Left ventricle myocardium inferior (tissue), 1 donor: ENCODE data around the gene ZNF606. TPM values are rescaled to one million over a fixed set of nuclear protein-coding genes. Genes with fewer than 3 reads are reported as not detected.

Experiments used
- DNase-seq: peaks from one replicate; pipeline ENCODE4 v3.0.0-alpha.2; 2020
- H3K27ac ChIP-seq: fragments of 200-600 bp; replicated peaks from 2 replicates; pipeline ENCODE4 v1.8.0; 2021
- H3K27me3 ChIP-seq: fragments of 200-600 bp; 2 replicates; pipeline ENCODE4 v1.8.0; 2021; ENCODE audit warnings: low read depth
- H3K36me3 ChIP-seq: fragments of 200-600 bp; 2 replicates; pipeline ENCODE4 v1.8.0; 2021
- H3K4me1 ChIP-seq: fragments of 200-600 bp; 2 replicates; pipeline ENCODE4 v1.8.0; 2021
- H3K4me3 ChIP-seq: fragments of 200-600 bp; 2 replicates; pipeline ENCODE4 v1.8.0; 2021; ENCODE audit warnings: mild to moderate bottlenecking, moderate library complexity
- H3K9me3 ChIP-seq: fragments of 200-600 bp; replicated peaks from 2 replicates; pipeline ENCODE4 v1.8.0; 2021
- intact Hi-C: fragments of 100-400 bp; cut with micrococcal nuclease; formaldehyde crosslinking; loops from one replicate; pipeline ENCODE4 v1.11.0; 2022
- total RNA-seq: library from RNA; stranded (reverse); fragmentation: NEBNext Ultra II Directional; extraction: Animal tissue kit (Norgen Biotek cat#: 25700); gene quantifications from one replicate; pipeline ENCODE4 v1.2.1, GENCODE V29; 2021
- TF ChIP-seq, protein P1 (sequence below): fragments of 200-600 bp; IDR thresholded peaks from 2 replicates; pipeline ENCODE4 v1.8.0; 2021; ENCODE audit warnings: antibody characterized with exemption, mild to moderate bottlenecking, borderline replicate concordance
- donor health status: DM: no; HTN: yes; CAD: no; lungs with severe emphysema.

ZNF606 gene
- total RNA-seq, 1 donor from 2014 or later = 13.7 TPM

GRCh38 chr19:58044886-58045285, 42.3 kb upstream of the ZNF606 start:
- H3K9me3 ChIP-seq = peaks cover 100% of the 10 kb centered on the region
- TF ChIP-seq, protein P1, sequence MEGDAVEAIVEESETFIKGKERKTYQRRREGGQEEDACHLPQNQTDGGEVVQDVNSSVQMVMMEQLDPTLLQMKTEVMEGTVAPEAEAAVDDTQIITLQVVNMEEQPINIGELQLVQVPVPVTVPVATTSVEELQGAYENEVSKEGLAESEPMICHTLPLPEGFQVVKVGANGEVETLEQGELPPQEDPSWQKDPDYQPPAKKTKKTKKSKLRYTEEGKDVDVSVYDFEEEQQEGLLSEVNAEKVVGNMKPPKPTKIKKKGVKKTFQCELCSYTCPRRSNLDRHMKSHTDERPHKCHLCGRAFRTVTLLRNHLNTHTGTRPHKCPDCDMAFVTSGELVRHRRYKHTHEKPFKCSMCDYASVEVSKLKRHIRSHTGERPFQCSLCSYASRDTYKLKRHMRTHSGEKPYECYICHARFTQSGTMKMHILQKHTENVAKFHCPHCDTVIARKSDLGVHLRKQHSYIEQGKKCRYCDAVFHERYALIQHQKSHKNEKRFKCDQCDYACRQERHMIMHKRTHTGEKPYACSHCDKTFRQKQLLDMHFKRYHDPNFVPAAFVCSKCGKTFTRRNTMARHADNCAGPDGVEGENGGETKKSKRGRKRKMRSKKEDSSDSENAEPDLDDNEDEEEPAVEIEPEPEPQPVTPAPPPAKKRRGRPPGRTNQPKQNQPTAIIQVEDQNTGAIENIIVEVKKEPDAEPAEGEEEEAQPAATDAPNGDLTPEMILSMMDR = no peak
- intact Hi-C loops = no loop called here
- H3K27me3 ChIP-seq = no peaks in the 10 kb centered on the region
- H3K36me3 ChIP-seq = no peaks in the 10 kb centered on the region
- H3K27ac ChIP-seq = no peak overlapping the region
- H3K4me1 ChIP-seq = no peaks in the 10 kb centered on the region
- no peak for DNase-seq
- no peak overlapping the region for H3K4me3 ChIP-seq

DNA sequence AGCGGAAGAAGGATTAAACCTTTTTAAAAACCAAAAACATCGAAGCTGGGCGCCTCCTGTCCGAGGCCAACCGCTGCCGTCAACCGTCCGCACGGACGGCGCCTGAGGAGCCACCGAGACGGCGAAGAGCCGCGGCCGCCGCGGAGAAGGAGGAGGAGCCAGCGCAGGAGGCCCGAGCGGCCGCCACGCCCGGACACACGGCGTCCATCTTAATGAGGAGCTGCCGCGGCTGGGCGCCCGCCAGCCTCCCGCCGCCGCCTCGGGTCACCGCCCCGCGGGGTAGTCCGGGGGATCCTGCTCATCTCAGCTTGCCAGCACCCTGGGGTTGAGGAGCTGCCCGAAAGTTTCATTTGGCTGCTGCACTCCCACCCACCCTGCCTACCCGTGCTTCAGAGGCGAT, 41.8 kb upstream of the ZNF606 start:
- intact Hi-C loops = no loop called here
- H3K36me3 ChIP-seq = no peaks in the 10 kb centered on the region
- peaks cover 98% of the 10 kb centered on the region for H3K9me3 ChIP-seq
- H3K4me3 ChIP-seq = no peak overlapping the region
- no peak overlapping the region for H3K27ac ChIP-seq
- TF ChIP-seq, protein P1 = no peak
- H3K27me3 ChIP-seq = no peaks in the 10 kb centered on the region
- DNase-seq = no peak
- H3K4me1 ChIP-seq = no peaks in the 10 kb centered on the region

GRCh38 chr19:58042495-58043340, 40.1 kb upstream of the ZNF606 start:
- no peak overlapping the region for H3K27ac ChIP-seq
- no peaks in the 10 kb centered on the region for H3K36me3 ChIP-seq
- peaks cover 81% of the 10 kb centered on the region for H3K9me3 ChIP-seq
- H3K27me3 ChIP-seq = peaks cover 5% of the 10 kb centered on the region
- DNase-seq = no peak
- H3K4me1 ChIP-seq = no peaks in the 10 kb centered on the region
- TF ChIP-seq, protein P1 = peak; percentile 28
- no peak overlapping the region for H3K4me3 ChIP-seq
- intact Hi-C loops = no loop called here

- Histone ChIP-seq H3K36me3 (no peaks in the 10 kb centered on the region), H3K27me3 (peaks cover 8% of the 10 kb centered on the region), H3K9me3 (peaks cover 63% of the 10 kb centered on the region), H3K27ac (no peak overlapping the region), H3K4me3 (no peak overlapping the region), H3K4me1 (no peaks in the 10 kb centered on the region)
- no peak for DNase-seq
- TF ChIP-seq, protein P1 = no peak
- intact Hi-C loops = no loop called here
These were observed 38.3 kb upstream of the ZNF606 start for GRCh38 chr19:58040751-58041525.

DNA sequence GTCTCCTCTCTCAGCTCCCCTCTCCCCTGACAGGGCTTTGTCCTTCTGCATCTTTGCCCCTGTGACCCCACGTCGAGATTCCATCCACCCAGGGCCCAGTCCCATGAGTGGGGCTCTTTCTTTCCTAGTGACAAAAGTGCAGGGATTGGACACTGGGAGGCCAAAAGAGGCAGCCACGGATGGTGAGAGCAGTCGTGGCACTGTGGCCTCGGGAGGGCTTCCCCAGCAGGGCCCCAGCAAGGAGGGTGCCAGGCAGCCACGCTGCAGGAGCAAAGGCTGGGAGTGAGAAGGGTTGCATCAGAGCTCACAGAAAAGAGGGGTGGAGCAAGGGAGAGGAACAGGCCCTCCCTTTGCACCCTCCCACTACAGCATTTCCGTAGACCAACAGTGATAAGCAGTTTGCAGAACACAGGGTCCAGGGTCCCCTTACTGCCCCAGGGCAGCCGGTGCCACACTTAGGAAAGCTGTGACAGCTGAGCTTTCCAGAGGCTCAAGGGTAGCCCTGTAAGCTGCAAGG, 36.1 kb upstream of the ZNF606 start:
- H3K27ac ChIP-seq = no peak overlapping the region
- TF ChIP-seq, protein P1 = no peak
- peaks cover 41% of the 10 kb centered on the region for H3K9me3 ChIP-seq
- no peak overlapping the region for H3K4me3 ChIP-seq
- H3K4me1 ChIP-seq = peaks cover 4% of the 10 kb centered on the region
- peaks cover 8% of the 10 kb centered on the region for H3K27me3 ChIP-seq
- no peak for DNase-seq
- H3K36me3 ChIP-seq = no peaks in the 10 kb centered on the region
- intact Hi-C loops = no loop called here
